CD4-positive, alpha-beta T cell (primary cell): ENCODE results near the gene KCNAB1. TPM values are rescaled to one million over a fixed set of nuclear protein-coding genes. Genes with fewer than 3 reads are reported as not detected.

Source experiments
- ATAC-seq: fragments of 200-7000 bp; cut with Tn5 transposase; one replicate; pipeline ENCODE4 v1.10.0; 2022; ENCODE audit warnings: mild to moderate bottlenecking; ENCODE audit not compliant: poor library complexity
- CTCF ChIA-PET: fragments of 350-600 bp; sonication (Branson Sonifier 250); formaldehyde crosslinking; loops from one replicate; lab custom pipeline; 2021; ENCODE audit warnings: antibody characterized with exemption, inconsistent platforms; lab: Charles Lee
- POLR2A ChIA-PET: fragments of 350-600 bp; sonication (Branson Sonifier 250); formaldehyde crosslinking; loops from one replicate; lab custom pipeline; 2021; ENCODE audit warnings: antibody characterized with exemption, inconsistent platforms; lab: Charles Lee
- DNase-seq, 14 experiments: peaks; one replicate each; pipeline ENCODE4 v3.0.0-alpha.2; 2013 to 2020; ENCODE audit warnings: mixed read lengths in 2 of 14
- H3K27ac ChIP-seq, 2 donors: one replicate each; pipeline versions ENCODE4 v1.5.1 to v1.7.0; 2013; ENCODE audit warnings: low read length in 2 of 2, low read depth in 1 of 2, mild to moderate bottlenecking in 1 of 2
- H3K27me3 ChIP-seq, 2 experiments: 1 replicate in 1 of 2; 2 replicates in 1 of 2; pipeline versions ENCODE4 v1.6.1 to v1.7.0; 2013; ENCODE audit warnings: low read length in 2 of 2, control low read depth in 1 of 2, mild to moderate bottlenecking in 1 of 2, moderate library complexity in 1 of 2; ENCODE audit not compliant: insufficient read depth in 2 of 2, control insufficient read depth in 1 of 2
- H3K36me3 ChIP-seq: one replicate; pipeline ENCODE4 v1.6.1; 2013; ENCODE audit warnings: low read length, control low read depth; ENCODE audit not compliant: insufficient read depth
- H3K4me1 ChIP-seq: one replicate; pipeline ENCODE4 v1.6.1; 2013; ENCODE audit warnings: low read length, control low read depth; ENCODE audit not compliant: insufficient read depth
- H3K4me3 ChIP-seq: one replicate; pipeline ENCODE4 v1.5.1; 2013; ENCODE audit warnings: mild to moderate bottlenecking, low read length, moderate library complexity
- H3K9me3 ChIP-seq, 2 experiments: 1 replicate in 1 of 2; 2 replicates in 1 of 2; pipeline versions ENCODE4 v1.6.1 to v1.7.0; 2013; ENCODE audit warnings: low read length in 2 of 2, mild to moderate bottlenecking in 2 of 2, control low read depth in 1 of 2, moderate library complexity in 1 of 2; ENCODE audit not compliant: control insufficient read depth in 1 of 2, insufficient read depth in 1 of 2
- H3K27ac Mint-ChIP-seq: one replicate; pipeline ENCODE4 v1.8.0; 2020; ENCODE audit warnings: mixed read lengths
- H3K27me3 Mint-ChIP-seq: one replicate; pipeline ENCODE4 v1.8.0; 2021; ENCODE audit warnings: mixed read lengths
- H3K36me3 Mint-ChIP-seq: one replicate; pipeline ENCODE4 v1.8.0; 2021; ENCODE audit warnings: low read depth, mixed read lengths
- H3K4me1 Mint-ChIP-seq: one replicate; pipeline ENCODE4 v1.8.0; 2021; ENCODE audit warnings: low read depth, mixed read lengths
- H3K4me3 Mint-ChIP-seq: one replicate; pipeline ENCODE4 v1.8.0; 2020; ENCODE audit warnings: mild to moderate bottlenecking, mixed read lengths
- H3K9me3 Mint-ChIP-seq: one replicate; pipeline ENCODE4 v1.8.0; 2020; ENCODE audit warnings: mixed read lengths
- intact Hi-C, 2 experiments: fragments of 100-400 bp; cut with DNase I in 1 of 2; cut with micrococcal nuclease in 1 of 2; formaldehyde crosslinking; loops; one replicate each; pipeline versions ENCODE4 v1.15.1 to v1.9.0; 2023 to 2025; cut with DNase I, micrococcal nuclease
- total RNA-seq, 174 experiments: library from RNA in 2 of 174; stranded (reverse) in 2 of 174; gene quantifications; one replicate each; pipeline ENCODE4 v1.2.3 and lab custom pipeline; 2021 to 2026
- TF ChIP-seq, protein P1 (sequence below): fragments of 200-600 bp; IDR thresholded peaks from one replicate; pipeline ENCODE4 v1.8.0; 2022; ENCODE audit warnings: antibody characterized with exemption, mild to moderate bottlenecking

Gene KCNAB1
- total RNA-seq, 2 experiments from 2014 or later = 0.14 TPM; not detected in 1

DNA sequence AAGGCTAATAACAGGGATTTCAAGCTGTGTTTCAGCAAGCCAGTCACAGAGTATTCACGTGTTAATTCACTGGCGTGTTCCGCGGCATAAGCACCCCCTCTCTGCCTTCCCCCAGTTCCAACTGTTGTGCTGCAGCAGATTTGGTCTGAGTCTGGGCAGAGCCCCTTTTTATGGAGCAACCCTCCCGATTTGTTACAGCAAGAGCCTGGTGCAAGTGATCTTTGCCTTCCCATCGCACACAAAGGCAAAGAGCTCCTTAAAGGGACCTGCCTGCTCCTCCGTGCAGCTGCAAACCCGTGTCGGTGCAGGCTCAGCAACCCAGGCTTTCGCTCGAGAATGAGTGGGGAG is 170.5 kb downstream of the KCNAB1 start:
- H3K27ac Mint-ChIP-seq = no peak overlapping the region
- intact Hi-C loops = no loop called here
- no peak overlapping the region for H3K4me3 Mint-ChIP-seq
- no peaks in the 10 kb centered on the region for H3K9me3 Mint-ChIP-seq
- TF ChIP-seq, protein P1, sequence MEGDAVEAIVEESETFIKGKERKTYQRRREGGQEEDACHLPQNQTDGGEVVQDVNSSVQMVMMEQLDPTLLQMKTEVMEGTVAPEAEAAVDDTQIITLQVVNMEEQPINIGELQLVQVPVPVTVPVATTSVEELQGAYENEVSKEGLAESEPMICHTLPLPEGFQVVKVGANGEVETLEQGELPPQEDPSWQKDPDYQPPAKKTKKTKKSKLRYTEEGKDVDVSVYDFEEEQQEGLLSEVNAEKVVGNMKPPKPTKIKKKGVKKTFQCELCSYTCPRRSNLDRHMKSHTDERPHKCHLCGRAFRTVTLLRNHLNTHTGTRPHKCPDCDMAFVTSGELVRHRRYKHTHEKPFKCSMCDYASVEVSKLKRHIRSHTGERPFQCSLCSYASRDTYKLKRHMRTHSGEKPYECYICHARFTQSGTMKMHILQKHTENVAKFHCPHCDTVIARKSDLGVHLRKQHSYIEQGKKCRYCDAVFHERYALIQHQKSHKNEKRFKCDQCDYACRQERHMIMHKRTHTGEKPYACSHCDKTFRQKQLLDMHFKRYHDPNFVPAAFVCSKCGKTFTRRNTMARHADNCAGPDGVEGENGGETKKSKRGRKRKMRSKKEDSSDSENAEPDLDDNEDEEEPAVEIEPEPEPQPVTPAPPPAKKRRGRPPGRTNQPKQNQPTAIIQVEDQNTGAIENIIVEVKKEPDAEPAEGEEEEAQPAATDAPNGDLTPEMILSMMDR = no peak
- H3K9me3 ChIP-seq = peaks cover 0 to 9% of the 10 kb centered on the region in 2 experiments
- no peak overlapping the region for H3K4me3 ChIP-seq
- H3K27ac ChIP-seq = no peak overlapping the region
- CTCF ChIA-PET = no interaction called here
- peaks cover 14% of the 10 kb centered on the region for H3K4me1 ChIP-seq
- no peaks in the 10 kb centered on the region for H3K36me3 Mint-ChIP-seq
- DNase-seq (no peak), ATAC-seq (no peak)
- peaks cover 36 to 59% of the 10 kb centered on the region in 2 experiments for H3K27me3 ChIP-seq
- no peaks in the 10 kb centered on the region for H3K36me3 ChIP-seq
- H3K4me1 Mint-ChIP-seq = no peaks in the 10 kb centered on the region
- POLR2A ChIA-PET = no interaction called here
- peaks cover 96% of the 10 kb centered on the region for H3K27me3 Mint-ChIP-seq

DNA sequence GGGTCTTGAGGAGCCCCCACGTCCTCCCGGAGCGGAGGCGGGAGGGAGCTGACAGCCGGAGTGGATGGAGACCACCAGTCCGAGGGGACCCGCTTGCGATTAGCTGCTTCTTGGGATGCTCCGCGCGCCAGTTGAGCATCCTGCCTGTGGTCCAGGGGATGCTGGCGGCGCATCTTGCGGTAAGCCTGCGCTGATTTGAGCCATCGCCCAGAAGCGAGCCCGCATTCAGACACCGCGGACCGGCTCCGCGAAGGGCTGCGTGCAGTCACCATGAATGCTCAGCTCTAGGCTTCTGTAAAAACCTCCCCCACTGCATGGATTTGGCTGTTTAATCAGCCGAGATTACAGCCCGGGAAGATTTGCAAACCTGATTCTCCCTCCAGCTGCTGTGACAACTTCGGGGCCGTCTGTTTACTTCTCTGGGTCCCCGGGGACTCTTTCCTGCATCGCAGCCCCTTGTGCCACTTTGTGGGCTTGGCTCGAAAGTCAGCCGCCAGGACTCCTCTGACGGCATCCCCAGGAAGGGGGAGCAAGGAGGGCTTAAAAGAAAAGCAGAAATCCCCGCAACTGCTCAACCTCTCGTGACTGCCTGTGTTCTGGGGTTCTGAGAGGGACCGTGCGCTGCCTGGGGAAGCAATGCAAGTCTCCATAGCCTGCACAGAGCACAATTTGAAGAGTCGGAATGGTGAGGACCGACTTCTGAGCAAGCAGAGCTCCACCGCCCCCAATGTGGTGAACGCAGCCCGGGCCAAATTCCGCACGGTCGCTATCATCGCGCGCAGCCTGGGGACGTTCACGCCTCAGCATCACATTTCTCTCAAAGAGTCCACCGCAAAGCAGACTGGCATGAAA is 171.1 kb downstream of the KCNAB1 start:
- Histone ChIP-seq H3K27ac (no peak overlapping the region), H3K27me3 (peaks cover 36 to 54% of the 10 kb centered on the region in 2 experiments), H3K9me3 (peaks cover 0 to 9% of the 10 kb centered on the region in 2 experiments), H3K36me3 (no peaks in the 10 kb centered on the region), H3K4me3 (no peak overlapping the region), H3K4me1 (peaks cover 14% of the 10 kb centered on the region)
- Mint-ChIP-seq H3K4me1 (no peaks in the 10 kb centered on the region), H3K4me3 (no peak overlapping the region), H3K36me3 (no peaks in the 10 kb centered on the region), H3K27me3 (peaks cover 92% of the 10 kb centered on the region), H3K27ac (no peak overlapping the region), H3K9me3 (no peaks in the 10 kb centered on the region)
- DNase-seq = peak in 5 of 14 experiments; percentile 3 to 65 (median 9)
- ChIA-PET CTCF (no interaction called here), POLR2A (no interaction called here)
- peak; percentile 58 for ATAC-seq
- intact Hi-C loops = no loop called here
- TF ChIP-seq, protein P1 = no peak

DNA sequence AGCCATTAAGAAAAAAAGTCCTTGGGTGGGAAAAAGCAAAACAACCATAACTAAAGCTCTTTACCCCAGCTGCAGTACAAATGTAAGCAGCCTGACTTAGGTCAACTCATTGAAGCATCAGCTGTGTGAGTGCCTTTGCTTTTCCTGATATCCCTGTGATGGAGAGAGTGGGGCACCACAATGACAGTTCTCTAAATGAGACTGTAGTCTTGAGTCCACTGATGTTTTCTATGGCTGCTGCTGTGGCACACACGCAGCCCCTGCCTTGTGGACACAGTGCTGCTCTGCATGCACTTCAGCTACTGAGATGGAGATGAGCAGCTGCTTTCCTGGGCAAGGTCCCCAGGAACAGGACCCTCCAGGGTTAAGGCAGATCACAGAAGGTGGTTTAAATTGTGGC is 173.2 kb downstream of the KCNAB1 start:
- Mint-ChIP-seq H3K9me3 (no peaks in the 10 kb centered on the region), H3K4me3 (no peak overlapping the region), H3K27ac (no peak overlapping the region), H3K36me3 (no peaks in the 10 kb centered on the region), H3K27me3 (peaks cover 89% of the 10 kb centered on the region), H3K4me1 (no peaks in the 10 kb centered on the region)
- no peak for DNase-seq
- H3K4me3 ChIP-seq = no peak overlapping the region
- H3K4me1 ChIP-seq = peaks cover 14% of the 10 kb centered on the region
- H3K27ac ChIP-seq = no peak overlapping the region
- H3K9me3 ChIP-seq = peaks cover 0 to 9% of the 10 kb centered on the region in 2 experiments
- TF ChIP-seq, protein P1 = no peak
- ChIA-PET POLR2A (no interaction called here), CTCF (no interaction called here)
- peaks cover 40 to 63% of the 10 kb centered on the region in 2 experiments for H3K27me3 ChIP-seq
- intact Hi-C loops = no loop called here
- no peaks in the 10 kb centered on the region for H3K36me3 ChIP-seq
- ATAC-seq = no peak
